ENCODE results near the gene DRGX.

Gene DRGX

DNA sequence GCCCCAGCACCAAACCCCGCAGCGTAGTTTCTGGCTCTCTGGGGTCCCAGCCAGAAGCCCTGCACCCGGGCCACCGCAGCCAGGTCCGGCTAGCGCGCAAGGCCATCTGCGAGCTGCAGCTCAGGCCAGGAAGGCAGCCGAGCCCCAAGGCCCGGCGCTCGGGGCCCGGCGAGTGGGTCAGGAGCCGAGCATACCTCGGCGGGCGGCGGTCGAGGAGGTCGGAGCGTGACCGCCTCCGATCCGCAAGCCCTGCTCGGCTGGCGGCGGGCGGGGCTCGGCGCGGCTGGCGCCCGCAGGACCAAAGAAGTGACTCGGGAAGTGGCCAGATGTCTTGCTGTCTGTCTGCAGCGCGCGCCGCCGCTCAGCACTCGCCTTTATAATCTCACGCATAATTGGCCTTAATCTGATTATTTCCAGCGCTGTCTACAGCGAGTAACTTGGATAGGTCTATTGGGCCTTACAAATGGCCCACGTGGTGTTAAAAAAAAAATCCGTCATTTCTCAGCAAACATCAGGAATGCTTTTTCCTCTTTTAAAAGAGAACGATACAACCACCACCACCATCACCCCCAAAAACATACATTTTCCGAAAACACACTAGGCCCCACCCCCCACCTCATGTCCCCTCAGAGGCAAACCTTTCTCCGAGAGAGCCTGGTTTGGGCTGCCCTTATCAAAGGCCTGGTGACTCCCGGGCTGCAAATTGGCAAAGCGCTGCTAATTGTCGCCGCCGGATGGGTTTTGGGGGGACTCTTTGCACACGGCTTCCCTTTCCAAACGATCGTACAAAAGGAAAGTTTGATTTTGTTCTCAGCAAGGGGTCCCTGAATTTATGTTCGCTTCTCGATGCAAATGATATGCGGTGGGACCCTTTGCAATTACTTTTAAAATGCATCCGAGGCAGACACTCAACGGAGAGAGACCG is at the start of gene DRGX:
DRGX (minus strand) TSS at position 349 of the 925 bp plus-strand sequence. CDS start 649 bp downstream, outside the sequence.
- DNase-seq (ENCODE audit: low read depth): no peak

DNA sequence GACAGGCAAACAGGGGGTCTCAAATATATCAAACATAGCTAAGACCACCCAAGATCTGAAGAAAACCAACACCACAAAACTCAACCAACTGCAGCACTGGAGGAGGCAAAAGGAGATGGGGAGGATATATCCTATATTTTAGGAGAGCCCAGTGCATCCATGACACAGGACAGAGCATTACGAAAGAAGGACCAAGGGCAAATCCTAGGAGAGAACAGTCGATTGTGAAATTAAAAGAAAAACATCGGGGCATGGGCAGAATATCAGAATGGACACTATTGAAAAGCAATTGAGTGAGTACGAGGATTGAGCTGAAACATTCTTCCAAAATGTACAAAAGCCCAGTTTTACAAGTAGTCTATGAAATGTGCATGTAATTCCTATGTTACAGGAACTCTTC is 48.5 kb upstream of the DRGX start:
- no peak for DNase-seq (ENCODE audit: low read depth)

DNA sequence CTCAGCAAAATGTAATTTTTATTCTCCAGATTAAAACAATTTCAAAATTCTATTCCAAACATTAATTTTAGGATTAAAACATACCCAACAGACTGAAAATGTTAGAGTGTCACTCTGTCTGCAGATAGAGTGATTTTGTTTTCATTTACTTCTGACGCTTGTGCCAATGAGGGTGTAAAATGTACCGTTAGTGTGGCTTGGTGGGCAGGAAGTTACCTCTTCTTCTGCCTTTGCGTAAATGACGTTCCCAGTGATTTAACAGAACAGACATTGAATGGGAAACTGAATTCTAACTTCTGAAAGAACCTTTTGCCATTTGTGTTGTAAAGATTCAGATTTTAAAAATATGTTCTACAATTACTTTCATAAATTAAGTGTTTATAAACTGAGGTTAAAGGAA is 47.0 kb upstream of the DRGX start:
- DNase-seq (ENCODE audit: low read depth): no peak

DNA sequence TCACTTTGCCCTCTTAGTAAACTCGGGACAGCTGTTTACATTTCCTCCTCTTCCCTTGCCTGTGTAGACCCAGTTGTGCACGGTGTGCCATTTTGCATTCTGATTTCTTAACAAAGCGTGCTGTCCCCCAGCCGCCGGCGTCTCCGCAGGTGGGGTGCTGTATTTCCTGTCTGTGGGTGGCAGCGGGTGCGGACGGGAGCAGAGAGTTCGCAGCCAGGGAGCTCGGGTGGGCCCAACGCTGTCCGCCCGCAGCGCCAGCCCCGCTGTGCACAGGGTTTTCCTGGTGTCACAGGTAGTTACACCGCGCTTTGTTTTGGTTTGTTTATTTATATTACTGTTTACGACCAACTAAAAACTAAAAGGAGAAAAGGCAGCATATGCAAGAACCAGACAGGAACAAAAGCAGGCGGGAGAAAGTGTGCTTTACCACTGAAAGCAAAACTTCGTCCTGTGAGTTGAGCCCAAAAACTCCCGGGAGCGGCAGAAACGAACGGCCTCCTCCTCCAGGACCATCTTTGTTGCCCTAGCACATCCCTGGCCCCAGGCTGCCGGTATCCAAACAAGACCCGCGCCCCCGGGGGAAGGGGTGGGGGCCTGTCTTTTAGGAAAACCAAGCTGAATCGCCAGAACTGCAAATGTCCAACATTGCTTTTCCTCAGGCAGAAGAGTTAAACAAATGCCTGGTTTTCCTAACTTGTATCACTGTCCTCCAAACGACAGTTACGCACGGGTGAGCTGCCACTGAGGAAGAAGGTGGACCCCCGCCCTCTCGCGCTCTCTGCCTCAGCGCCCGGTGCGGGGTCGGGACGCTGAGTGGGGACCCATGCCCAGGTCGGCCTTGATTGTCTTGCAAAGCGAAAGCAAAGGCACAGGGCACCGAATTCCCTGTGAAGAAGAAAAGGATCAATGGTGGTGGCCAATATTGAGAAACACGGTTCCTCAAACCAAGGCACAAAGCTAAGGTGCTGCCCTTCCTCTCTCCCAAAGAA is 45.9 kb upstream of the DRGX start:
- no peak for DNase-seq (ENCODE audit: low read depth)

DNA sequence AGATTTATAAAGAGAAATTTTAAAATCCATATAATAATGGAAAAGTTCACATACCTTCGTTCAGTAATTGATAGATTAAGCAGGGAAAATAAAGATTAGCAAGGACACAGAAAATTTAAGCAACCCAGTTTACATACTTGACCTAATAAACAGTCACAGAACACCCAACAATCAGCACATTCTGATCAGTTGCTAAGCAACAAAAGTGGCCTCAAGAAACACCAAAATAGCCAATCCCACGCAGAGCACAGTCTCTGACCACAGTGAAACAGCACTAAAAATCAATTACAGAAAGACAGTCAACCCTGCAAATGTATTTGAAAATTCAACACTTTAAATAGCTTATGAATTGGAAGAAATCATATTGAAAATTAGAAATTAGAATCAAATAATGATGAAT is 39.3 kb upstream of the DRGX start:
- DNase-seq (ENCODE audit: low read depth): no peak

DNA sequence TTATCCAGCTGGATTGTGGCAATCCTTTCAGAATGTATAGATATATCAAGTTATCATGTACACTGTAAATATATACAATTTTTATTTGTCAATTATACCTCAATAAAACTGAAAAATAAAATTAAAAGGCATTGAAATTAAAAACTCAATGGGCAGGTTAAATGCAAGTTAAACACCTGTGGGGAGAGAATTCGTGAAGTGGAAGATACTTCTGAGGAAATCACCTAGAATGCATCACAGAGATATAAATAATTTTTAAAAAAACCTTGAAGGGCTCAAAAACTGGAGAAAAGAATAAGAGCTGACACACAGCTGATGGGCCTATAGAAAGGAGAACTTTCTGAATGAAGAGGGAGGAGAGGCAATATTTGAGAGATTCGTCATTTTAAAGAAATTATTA is 37.2 kb upstream of the DRGX start:
- DNase-seq (ENCODE audit: low read depth): no peak

DNA sequence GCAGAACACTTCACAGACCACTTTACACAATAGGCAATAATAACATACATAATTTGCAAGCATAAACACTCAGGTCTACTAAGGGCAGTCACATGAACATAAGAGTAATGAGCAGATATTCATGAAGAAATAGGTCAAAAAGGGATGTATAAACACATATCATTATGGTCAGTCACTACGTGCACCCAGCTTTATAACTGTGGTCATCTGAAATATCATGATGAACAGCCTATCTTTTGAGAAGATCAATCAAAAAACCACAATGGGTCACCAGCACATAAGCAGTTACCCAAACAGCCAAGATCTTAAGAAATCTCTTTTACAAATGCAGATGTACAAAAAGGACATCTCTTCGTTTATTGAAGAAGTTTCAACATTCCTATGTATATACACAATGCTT is 35.5 kb upstream of the DRGX start:
- no peak for DNase-seq (ENCODE audit: low read depth)

DNA sequence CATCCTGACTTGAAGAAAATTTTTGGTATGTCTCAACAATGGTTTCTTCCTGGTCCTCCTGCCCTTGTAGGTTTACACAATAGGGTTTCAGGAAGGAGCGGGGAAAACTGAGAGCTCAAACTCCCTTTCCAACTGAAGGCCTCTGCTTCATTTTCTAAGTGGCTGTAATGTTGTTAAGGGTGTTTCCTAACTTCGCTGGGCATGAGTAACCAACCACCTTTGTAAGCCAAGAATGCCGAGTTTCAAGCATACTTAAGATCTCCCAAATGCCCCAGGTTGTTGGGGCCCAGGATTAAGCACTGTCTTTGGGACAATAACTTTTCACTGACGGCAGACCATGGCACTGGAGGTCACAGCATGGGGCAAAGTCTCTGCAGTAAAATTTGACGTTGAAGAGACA is 33.6 kb upstream of the DRGX start:
- no peak for DNase-seq (ENCODE audit: low read depth)

DNA sequence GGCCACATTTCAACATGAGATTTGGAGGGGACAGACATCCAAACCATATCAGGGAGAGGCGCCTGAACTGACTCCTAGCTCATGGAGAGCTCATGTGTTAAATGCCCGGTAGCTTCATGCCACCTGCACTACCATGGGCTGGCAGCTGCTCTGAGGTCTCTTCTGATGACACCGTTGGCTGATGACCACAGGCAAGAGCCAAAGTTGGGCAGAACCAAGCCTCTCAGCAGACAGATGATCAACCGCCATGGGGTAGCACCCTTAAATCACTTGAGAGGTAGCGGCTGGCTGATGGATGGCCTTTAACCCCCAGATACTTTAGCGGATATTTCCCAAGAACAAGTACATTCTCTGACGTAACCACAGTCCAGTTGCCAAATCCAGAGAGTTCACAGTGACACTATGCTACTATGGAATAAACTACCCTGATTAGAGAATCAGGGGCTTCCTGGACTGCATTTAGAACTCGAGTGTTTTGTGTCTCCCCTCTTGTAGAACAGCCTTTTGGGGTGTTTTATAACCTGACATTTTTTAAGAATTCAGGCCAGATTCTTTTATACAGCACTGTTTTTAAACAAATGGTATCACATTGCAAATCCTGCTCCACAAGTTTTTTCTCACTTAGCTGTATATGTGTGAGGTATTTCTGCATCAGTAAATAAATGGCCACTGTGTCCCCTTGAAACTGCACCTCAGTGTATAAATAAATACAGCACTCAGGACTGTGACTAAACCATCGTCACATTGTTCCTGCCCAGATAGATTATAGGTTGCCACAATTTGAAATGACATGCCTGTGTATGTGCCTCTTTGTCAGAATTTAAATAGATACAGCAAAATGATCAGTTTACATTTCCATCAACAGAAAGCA is 30.8 kb upstream of the DRGX start:
- no peak for DNase-seq (ENCODE audit: low read depth)

DNA sequence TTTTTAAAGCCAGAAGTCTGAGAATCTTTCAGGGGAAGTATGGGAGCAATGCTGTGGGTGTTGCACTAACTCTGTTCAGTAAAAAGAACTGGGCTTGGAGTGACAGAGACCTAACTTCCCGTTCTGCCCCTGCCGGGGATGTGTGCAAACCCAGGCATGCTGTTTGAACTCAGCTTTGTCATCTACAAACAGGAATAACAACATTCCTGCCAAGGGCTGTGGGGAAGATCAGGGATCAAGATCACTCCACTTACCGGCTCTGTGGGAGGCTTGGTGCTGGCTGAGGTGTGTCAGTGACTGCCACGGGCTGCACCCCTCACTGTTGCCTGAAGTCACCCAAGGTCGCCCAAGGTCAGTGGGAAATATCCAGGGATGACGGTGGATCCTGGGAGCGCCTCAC is 23.1 kb upstream of the DRGX start:
- no peak for DNase-seq (ENCODE audit: low read depth)

DNA sequence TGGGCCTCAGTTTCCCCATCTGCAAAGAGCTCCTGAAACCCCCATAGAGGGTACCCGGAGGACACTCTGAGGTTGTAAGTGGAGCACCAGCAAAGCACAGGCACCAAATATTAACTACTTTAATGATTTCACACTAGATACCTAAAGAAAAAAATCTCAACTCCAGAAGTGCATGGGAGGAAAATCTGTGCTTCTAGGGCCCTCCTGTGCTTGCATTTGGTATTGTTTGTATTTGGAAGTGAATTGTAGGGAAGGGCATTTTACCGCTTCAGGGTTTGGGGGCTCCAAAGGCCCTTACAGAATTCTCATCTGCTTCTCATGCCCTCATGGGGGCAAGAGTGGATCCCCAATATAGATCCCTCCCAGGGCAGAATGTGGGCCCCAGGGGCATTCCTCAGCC is 22.4 kb upstream of the DRGX start:
- no peak for DNase-seq (ENCODE audit: low read depth)

DNA sequence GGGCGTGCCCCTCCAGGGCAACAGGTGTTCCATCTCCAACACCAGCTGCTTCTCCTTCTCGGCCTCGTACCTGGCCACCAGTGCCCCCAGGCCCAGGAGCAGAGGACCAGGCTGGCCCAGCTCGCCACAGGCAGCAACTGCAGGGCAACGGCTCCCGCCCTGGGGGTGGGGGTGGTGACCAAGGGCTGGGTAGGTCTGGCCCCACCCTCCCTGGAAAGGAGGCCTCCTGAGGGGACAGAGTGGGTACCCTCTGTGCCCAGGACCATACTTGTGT is 22.1 kb upstream of the DRGX start:
- no peak for DNase-seq (ENCODE audit: low read depth)

DNA sequence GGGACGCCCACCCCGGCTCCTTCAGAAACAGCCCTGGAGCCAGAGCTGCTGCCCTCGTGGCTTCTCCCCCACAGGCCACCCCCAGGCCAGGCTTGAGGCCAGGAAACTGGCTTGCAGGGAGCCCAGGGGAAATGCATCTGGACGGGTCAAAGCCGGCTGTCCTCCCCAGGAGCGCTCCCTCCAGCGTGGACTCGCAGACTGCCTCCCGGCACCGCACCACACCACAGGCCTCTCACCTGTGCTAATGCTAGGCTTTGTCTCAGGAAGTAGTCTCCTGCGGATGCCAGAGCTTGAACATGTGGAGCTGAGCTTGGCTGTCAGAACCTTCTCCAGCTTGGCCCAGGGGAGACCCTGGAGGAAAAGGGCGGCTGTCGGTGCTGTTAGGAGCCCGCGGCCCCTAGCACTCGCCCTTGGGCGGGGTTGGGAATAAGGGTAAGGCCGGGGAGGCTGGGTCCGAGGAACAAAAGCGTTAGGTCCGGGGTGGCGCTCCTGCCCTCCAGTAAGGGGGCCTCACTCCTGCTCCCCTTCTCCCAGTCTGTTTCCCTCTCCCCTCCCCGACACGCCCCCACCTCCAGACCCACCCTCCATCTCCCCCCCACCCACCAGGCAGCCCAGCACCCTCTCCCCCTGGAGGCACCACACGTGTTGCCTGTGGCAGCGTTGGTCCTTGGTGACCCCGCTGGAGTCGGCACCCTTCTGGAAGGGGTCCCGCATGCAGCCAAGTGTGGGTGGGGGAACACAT is 21.6 kb upstream of the DRGX start:
- DNase-seq (ENCODE audit: low read depth): no peak

DNA sequence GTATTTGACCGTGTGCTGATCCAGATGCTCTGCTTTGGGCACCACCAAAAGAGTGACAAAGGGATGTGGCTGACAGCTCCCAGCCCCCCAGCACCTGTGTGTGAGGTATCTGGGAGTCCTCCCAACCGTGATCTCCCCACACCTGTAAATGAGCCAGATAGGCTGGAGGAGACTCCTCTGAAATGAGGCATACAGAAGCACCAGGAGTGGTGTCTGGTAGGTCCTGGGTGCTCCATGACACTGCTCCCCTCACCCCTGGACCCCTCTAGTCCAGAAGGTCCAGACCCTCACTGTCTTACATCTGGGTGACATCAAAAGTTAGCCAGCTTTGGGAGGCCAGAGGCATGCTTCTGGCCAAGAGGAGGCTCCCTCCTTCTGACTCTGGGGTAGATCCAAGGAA is 20.0 kb upstream of the DRGX start:
- DNase-seq (ENCODE audit: low read depth): no peak

DNA sequence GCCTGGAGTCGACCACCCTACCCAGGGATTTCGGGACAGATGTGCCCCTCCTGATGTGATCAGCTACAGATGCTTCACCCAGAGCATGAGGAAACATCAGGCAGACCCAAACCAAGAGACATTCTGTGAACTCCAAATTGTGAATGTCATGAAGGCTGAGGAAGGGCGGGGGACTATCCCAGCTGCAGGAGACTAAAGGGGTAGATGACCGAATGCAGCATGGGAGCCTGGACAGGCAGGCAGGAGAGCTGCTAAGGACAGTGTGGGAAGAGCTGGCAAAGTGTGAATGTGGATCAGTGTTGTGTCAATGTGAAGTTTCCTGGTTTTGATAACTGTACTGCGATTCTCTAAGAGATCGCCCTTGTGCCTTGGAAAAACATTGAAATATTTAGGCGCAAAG is 19.2 kb upstream of the DRGX start:
- no peak for DNase-seq (ENCODE audit: low read depth)

DNA sequence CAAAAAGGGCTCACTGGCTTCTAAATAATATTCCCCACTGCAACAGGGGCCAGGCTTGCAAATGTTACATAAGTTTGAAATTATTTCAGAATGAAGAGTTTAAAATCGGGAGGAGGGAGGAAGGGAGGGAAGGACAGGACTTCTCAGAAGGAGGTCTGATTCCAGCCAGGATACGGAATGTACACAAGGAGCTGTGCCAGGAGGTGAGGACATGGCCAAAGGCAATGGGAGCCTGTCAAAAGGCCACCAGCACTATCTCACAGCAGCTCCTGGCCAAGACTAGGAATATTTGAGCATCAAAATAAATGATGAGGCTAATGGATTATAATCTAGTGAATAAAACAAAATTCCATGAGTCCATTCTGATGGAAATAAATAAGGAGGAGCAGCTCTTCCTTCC is 18.6 kb upstream of the DRGX start:
- no peak for DNase-seq (ENCODE audit: low read depth)

DNA sequence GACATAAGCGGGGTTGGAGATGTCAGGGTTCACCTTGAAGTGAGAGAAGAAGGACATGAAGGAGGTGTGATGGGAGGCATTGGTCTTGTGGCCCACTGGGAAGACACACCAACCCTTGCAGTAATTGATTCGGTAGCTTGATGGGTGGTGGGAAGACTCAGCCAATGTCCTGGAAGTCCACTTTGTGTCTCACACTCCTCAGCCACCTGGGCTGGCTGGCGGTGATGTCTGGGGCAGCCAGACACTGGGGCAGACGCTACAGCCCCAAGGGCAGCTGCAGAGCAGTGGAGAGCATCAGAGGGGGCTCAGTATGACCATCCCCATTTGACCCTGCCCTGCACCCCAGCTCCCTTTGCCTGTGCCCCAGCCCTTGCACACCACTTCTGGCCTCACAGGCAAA is 16.7 kb upstream of the DRGX start:
- DNase-seq (ENCODE audit: low read depth): no peak

DNA sequence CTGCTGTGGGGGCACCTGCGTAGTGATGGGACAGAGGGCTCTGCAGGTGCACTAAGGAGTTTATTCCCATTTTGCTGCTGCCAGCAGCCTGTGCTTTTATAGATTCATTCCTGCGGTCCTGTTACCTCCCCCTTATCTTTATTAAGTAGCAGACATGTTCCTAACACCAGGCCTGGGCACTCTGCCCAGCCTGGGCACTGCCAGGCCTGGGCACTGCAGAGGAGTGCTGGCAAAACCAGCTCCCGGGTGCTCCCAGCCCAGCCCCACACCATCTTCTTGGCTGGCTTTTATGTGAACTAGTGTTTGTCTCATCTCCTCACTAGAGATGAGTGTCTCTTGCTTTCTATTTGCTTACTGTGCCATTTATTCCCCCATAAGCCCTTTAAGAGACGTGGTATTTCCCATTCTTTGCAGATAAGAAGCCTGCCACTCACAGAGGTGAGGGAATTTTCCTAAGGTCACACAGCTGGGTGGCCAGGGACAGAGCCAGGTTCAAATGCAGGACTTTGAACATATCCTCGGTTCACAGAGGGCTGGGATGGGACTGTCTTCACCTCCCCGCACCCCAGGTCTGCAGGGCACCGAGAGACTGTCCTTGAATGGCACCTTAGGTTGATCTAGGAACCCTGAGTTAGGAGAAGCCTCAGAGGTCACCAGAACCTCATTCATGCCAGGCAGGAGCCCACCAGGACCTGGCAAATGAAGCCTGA is 14.6 kb upstream of the DRGX start:
- DNase-seq (ENCODE audit: low read depth): no peak

DNA sequence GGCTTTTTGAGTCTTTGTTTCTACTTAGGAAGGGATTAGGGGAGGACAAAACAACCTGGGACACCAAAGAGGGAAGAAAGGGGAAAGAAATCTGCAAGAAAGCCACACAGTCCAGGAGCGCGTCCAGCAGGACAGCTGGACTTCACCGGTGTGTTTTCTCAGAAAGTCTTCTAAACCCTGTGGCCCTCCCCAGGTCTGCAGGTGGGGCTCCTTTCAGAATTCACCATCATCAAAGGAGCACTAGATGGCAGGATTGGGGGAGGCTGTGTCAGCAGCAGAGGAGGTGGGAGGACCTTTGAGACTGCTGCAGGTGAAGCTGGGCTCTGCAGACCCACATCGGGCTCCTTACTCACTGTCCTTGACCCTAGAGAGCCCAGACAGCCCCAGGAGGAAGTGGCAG is 13.9 kb upstream of the DRGX start:
- DNase-seq (ENCODE audit: low read depth): no peak

DNA sequence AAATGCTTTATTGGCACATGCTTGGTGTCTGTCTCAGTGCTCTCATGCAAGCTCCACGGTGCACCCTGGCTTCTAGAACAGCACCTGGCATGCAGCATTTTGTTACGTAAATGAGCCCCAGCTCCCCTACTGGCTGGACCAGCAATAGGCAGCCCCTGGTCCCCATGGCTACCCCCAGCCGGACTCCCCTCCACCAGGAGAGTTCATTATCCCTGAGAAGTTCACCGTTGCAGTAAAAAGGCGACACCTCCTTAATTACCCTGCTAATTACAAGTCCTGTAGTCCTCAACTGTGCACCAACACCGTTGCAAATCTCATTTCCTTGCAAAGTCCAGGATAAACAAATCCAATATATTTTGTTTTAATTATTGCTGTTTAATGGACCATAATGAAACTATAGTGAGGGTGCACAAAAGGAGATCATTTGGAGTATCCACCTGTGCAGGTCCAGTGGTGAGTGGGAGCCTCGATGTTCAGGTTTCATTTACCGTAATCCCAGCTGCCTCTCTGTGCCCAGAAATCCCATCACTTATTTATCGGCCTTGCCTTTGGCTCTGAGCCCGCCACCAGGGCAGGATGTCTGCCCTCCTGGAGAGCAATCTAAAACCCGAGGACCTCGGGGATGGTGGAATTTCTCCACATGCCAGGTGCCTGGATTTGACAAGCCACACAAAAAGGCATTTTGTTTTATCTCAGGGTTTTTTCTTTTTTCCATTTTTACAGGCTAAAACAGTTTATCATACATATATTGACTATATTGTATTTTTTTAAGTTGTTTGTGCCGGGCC is 12.8 kb upstream of the DRGX start:
- no peak for DNase-seq (ENCODE audit: low read depth)

Data from stimulated activated CD8-positive, alpha-beta memory T cell treated with anti-CD3 and anti-CD28 coated beads, Interleukin-15, amount 100 ng/mL, for 24 hours (primary cell).